Peyer's patch (tissue), 4 donors: Measurements from ENCODE around the gene TEX28. TPM values are rescaled to one million over a fixed set of nuclear protein-coding genes. Genes with fewer than 3 reads are reported as not detected.
"Not testable (repeated sequence)": the region's sequence is repeated elsewhere in the genome, so short reads cannot be mapped to it uniquely, and the experiment has no call there.

Experiments used
- DNase-seq, 3 donors: peaks; one replicate each; pipeline ENCODE4 v3.0.0-alpha.2; 2017 to 2019
- H3K27ac ChIP-seq, 4 donors: fragments of 200-600 bp; sonication (generic); one replicate each; pipeline ENCODE4 v1.5.1; 2016 to 2019
- H3K27me3 ChIP-seq, 2 donors: fragments of 200-600 bp; sonication (generic); one replicate each; pipeline ENCODE4 v1.5.1; 2019
- H3K36me3 ChIP-seq, 3 donors: fragments of 200-600 bp; sonication (generic); one replicate each; pipeline ENCODE4 v1.5.1; 2016 to 2019
- H3K4me1 ChIP-seq, 4 donors: fragments of 200-600 bp; sonication (generic); one replicate each; pipeline ENCODE4 v1.5.1; 2016 to 2019
- H3K4me3 ChIP-seq, 4 donors: fragments of 200-600 bp; sonication (generic); 1 replicate in 3 of 4; 2 replicates in 1 of 4; pipeline ENCODE4 v1.5.1; 2016 to 2019; ENCODE audit warnings: mild to moderate bottlenecking in 1 of 4
- H3K9me3 ChIP-seq, 4 donors: fragments of 200-600 bp; sonication (generic); one replicate each; pipeline ENCODE4 v1.5.1; 2016 to 2019; ENCODE audit warnings: mild to moderate bottlenecking in 1 of 4
- CTCF ChIP-seq, 6 experiments: fragments of 450-650 bp in 4 of 6; fragments of 200-600 bp in 2 of 6; sonication (generic) in 1 of 6; IDR thresholded peaks; one replicate each; pipeline ENCODE4 v1.5.1; 2017 to 2019; ENCODE audit warnings: antibody characterized with exemption in 6 of 6, mild to moderate bottlenecking in 3 of 6, moderate library complexity in 1 of 6
- POLR2A ChIP-seq, 2 donors: fragments of 450-650 bp; IDR thresholded peaks; one replicate each; pipeline ENCODE4 v1.5.1; 2017; ENCODE audit warnings: antibody characterized with exemption in 2 of 2, mild to moderate bottlenecking in 2 of 2, moderate library complexity in 2 of 2
- total RNA-seq, 4 donors: library from RNA; depleted of rRNA; stranded (reverse); fragments of >200 nt; gene quantifications; one replicate each; pipeline ENCODE4 v1.1.0, GENCODE V29; 2016

Gene TEX28
- total RNA-seq, 4 donors from 2014 or later, result not detected

GRCh38 chrX:154308108-154308946 lies 13.4 kb upstream of the TEX28 start:
- H3K36me3 ChIP-seq, result no peaks in the 10 kb centered on the region
- no peaks in the 10 kb centered on the region for H3K4me1 ChIP-seq
- peak; percentile 52 to 91 (median 80) for DNase-seq
- H3K4me3 ChIP-seq, result no peak overlapping the region
- H3K27ac ChIP-seq, result peak overlapping the region in 1 of 4 donors; percentile 31
- no peaks in the 10 kb centered on the region for H3K9me3 ChIP-seq
- TF ChIP-seq CTCF (IDR thresholded peaks at IDR 0.05) (peak; percentile 54 to 80 (median 62)), POLR2A (IDR thresholded peaks at IDR 0.05) (no peak)
- H3K27me3 ChIP-seq, result no peaks in the 10 kb centered on the region

GRCh38 chrX:154307202-154307601 lies 12.3 kb upstream of the TEX28 start:
- TF ChIP-seq CTCF (IDR thresholded peaks at IDR 0.05), result no peak
- Histone ChIP-seq H3K36me3 (no peaks in the 10 kb centered on the region), H3K27me3 (no peaks in the 10 kb centered on the region), H3K27ac (no peak overlapping the region), H3K4me3 (no peak overlapping the region), H3K9me3 (no peaks in the 10 kb centered on the region), H3K4me1 (no peaks in the 10 kb centered on the region)
- no peak for DNase-seq

GRCh38 chrX:154305541-154306205 lies 10.7 kb upstream of the TEX28 start:
- no peak for TF ChIP-seq CTCF (IDR thresholded peaks at IDR 0.05)
- no peak for TF ChIP-seq POLR2A (IDR thresholded peaks at IDR 0.05)
- H3K27me3 ChIP-seq, result no peaks in the 10 kb centered on the region
- no peak for DNase-seq
- no peaks in the 10 kb centered on the region for H3K9me3 ChIP-seq
- H3K27ac ChIP-seq, result no peak overlapping the region
- no peak overlapping the region for H3K4me3 ChIP-seq
- no peaks in the 10 kb centered on the region for H3K36me3 ChIP-seq
- H3K4me1 ChIP-seq, result no peaks in the 10 kb centered on the region

GRCh38 chrX:154304846-154305245 lies 9.9 kb upstream of the TEX28 start:
- Histone ChIP-seq H3K27me3 (no peaks in the 10 kb centered on the region), H3K9me3 (no peaks in the 10 kb centered on the region), H3K4me3 (no peak overlapping the region), H3K4me1 (no peaks in the 10 kb centered on the region), H3K27ac (no peak overlapping the region), H3K36me3 (no peaks in the 10 kb centered on the region)
- TF ChIP-seq CTCF (IDR thresholded peaks at IDR 0.05), result no peak
- TF ChIP-seq POLR2A (IDR thresholded peaks at IDR 0.05), result no peak
- DNase-seq, result no peak

- Histone ChIP-seq H3K27me3 (no peaks in the 10 kb centered on the region), H3K4me3 (no peak overlapping the region), H3K27ac (no peak overlapping the region), H3K4me1 (no peaks in the 10 kb centered on the region), H3K36me3 (no peaks in the 10 kb centered on the region), H3K9me3 (no peaks in the 10 kb centered on the region)
- no peak for TF ChIP-seq POLR2A (IDR thresholded peaks at IDR 0.05)
- no peak for TF ChIP-seq CTCF (IDR thresholded peaks at IDR 0.05)
- no peak for DNase-seq
These were observed 8.6 kb upstream of the TEX28 start for GRCh38 chrX:154303476-154303875.

GRCh38 chrX:154302998-154303397 lies 8.1 kb upstream of the TEX28 start:
- not testable (repeated sequence) for H3K9me3 ChIP-seq, H3K36me3 ChIP-seq, H3K27me3 ChIP-seq, H3K27ac ChIP-seq, H3K4me1 ChIP-seq, DNase-seq, H3K4me3 ChIP-seq
